HG03066 (cell line): ENCODE data around the gene GALNT13.
A peak's percentile ranks its signal among the peaks of the same experiment; 100 is the strongest.
"Not testable (repeated sequence)": the region's sequence is repeated elsewhere in the genome, so short reads cannot be mapped to it uniquely, and the experiment has no call there.

ENCODE experiments used
- ATAC-seq: cut with Tn5 transposase; IDR thresholded peaks from one replicate; pipeline ENCODE4 v1.9.1; 2021; ENCODE audit warnings: low read depth; ENCODE audit not compliant: unreplicated experiment

Gene GALNT13

GRCh38 chr2:154455866-154456265 lies 584.1 kb downstream of the GALNT13 start:
- ATAC-seq: no peak

- ATAC-seq: no peak
Measured at GRCh38 chr2:154457286-154457685, 585.6 kb downstream of the GALNT13 start.

DNA sequence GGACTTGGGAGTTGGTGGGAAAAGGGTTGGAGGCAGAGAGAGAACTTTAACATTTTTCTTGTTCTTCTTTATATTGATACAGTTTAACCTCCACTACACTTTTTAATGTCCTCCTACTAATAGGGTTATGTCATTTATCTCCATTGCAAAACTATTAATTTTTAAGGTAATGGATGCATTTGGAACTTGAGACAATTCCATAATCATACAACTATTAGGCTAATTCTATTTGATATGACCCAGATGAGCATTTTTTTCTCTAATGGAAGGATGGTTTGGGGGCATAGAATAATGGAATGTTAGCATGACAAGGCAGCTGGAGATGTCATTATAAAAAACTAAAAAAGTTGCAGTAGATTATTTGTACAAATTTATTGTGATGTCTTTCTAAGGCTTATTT lies 587.6 kb downstream of the GALNT13 start:
- no peak for ATAC-seq

DNA sequence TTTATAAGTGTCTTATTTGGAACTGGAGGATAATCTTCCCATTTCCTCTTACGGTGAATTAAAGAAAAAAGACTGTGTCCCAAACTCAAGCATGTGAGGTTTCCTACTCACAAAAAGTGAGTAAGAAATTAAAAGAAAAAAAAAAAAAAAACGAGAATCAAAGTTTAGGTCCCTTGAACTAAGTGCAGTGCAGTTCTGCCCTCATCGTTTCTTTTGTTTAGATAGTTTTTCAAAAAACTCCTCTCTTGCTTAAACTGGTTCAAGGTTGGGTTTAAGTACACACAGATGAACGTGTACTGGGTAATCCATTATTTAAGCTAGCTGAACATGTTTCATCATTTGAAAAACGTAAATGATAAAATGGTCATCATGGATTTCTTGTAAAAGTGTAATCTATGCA lies 590.9 kb downstream of the GALNT13 start:
- ATAC-seq: no peak

DNA sequence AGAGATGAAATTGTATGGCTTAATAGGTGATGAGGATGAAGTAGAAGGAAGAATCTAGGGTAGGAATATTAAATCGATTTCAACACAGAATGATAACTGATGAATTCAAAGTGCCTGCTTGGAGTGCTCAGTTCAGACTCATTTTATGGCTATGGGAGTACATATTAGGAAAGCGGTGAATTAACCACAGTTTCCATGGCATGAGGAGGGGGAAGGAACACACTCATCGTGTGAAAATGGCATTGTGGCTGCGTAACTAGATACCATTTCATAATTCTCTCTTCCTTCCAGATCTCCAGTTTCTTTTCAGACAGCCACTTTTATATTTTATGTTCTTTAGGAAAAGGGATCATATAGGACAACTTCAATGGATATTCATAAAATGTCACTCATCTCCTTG lies 594.5 kb downstream of the GALNT13 start:
- ATAC-seq: no peak

GRCh38 chr2:154470376-154470775 lies 598.7 kb downstream of the GALNT13 start:
- no peak for ATAC-seq

DNA sequence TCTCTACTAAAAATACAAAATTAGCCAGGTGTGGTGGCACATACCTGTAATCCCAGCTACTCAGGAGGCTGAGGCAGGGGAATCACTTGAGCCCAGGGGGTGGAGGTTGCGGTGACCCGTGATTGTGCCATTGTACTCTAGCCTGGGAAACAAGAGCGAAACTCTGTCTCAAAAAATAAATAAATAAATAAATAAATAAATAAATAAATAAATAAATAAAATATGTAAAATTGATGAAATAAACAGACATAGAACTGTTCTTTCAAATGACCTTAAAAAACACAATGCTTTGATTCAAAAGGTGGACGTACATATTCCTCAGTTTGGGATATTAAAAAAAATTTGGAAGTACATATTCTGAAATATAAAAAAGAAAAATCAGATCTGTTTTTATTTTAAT lies 599.8 kb downstream of the GALNT13 start:
- ATAC-seq: not testable (repeated sequence)

- ATAC-seq: no peak
Measured at GRCh38 chr2:154477319-154477718, 605.6 kb downstream of the GALNT13 start.

DNA sequence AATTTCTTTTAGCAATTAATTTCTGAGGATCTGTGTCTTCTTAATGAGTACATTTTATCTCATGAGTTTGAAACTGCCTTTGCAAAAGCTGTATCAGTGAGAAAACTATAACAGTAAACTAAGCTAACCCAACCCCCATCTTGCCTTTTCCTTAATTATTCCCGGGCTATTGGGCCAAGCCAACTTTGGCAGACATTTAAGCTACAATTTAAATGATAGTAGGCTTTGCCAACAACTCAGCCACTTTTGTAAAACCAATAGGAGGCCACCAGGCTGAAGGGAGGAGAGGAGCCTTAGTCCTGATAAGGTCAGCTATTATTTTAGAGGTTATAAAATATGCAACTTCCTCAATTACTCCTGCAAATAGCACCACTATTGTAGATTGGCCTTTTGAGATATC lies 608.8 kb downstream of the GALNT13 start:
- ATAC-seq: no peak

DNA sequence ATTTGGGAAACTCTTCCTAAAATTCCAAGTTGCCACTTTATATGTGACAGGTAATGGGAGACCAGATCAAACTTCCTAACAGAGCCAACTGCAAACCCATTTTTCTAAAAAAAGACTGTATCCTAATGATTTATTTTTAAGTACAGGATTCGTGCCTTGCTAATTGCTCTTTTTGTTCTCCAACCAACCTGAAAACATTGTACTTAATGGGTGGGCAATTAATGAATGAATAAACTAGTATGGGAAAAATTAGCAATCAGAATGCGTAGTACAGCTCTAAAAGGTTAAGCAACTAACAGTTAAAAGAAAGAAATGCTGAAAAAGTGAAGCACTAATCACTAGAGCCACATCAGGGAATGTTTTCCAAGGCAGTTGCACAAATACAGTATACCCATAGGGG lies 609.6 kb downstream of the GALNT13 start:
- ATAC-seq: no peak

DNA sequence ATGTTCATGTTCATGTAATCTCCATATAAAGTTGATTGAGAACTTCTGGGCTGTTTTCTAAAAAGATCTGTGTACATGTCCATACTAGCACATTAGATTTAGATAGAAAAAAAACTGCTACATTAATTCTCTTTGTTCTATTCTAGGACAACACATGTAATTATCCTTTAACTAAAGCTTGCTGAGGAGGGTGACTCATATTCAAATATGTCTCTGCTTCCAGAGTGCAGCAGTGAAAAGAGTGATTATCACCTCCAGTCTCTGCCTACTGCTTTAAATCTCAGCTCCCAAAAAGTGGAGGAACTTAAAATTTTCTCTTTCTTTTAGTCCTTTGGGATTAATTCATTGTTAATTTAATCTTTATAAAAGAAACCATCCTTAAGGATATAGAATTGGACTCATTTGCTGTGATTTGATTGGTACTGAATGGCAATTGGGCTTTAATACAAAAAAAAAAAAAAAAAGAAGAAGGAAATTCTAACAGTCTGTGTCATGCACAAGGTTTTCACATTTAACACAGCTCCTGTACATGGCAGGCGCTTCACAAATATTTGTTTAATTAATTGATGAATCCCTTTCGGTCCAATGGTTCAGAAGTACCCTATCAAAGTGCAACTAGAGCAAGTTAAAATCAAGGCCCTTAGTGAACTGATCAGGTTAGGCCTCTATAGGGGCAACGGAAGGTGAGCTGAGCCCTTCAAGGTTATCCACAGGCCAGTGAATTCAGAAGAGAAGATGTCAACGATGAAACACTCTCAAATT lies 612.8 kb downstream of the GALNT13 start:
- ATAC-seq: no peak

GRCh38 chr2:154488801-154489200 lies 617.1 kb downstream of the GALNT13 start:
- ATAC-seq: no peak

- no peak for ATAC-seq
Measured at GRCh38 chr2:154489266-154489858, 617.6 kb downstream of the GALNT13 start.

DNA sequence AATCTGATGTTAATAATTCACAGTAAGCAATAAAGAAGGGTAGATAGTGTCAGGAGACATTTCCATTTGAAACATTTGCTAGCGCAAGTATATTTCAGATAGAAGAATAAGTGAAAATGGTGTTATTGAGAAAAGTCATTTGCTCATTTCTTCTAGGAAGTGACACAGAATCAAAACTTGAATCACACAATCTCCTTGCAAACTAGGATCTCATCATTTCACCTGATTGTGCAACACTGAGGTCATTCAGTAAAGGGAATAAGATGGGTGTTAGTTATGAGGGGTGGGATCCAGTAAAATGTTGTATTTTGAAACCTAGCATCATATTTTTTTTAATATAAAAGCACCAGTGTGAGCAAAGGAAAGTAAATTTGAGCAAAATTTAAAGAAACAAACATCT lies 618.8 kb downstream of the GALNT13 start:
- no peak for ATAC-seq

GRCh38 chr2:154495455-154495868 lies 623.7 kb downstream of the GALNT13 start:
- ATAC-seq: peak; percentile 57

DNA sequence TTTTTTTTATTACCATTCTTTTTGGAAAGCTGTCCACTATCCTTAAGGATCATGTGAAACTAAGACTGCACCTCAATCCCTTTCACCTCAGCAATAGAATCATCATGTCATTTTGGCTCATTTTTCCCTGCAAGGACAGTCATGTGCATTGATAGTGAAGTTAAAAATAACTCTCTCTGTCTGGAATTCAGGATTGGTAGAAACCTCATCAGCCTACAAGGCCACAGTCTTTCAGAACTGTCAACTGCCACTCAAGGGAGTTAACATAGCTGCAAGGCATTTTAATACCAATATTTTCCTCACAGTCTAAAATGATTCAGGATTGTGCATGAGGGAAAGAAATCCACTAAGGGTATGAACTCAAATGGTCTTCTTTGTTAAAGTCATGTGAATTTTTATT lies 625.3 kb downstream of the GALNT13 start:
- no peak for ATAC-seq
